Suppressor macrophage treated with lipopolysaccharide for 4 hours (primary cell): Measurements from ENCODE around the gene KCNC3.
"Not testable (repeated sequence)": the region's sequence is repeated elsewhere in the genome, so short reads cannot be mapped to it uniquely, and the experiment has no call there.

Experiments
- DNase-seq: peaks from one replicate; pipeline ENCODE4 v3.0.0-alpha.2; 2020

The KCNC3 gene

GRCh38 chr19:50353487-50353880 lies 24.3 kb upstream of the KCNC3 start:
- not testable (repeated sequence) for DNase-seq

GRCh38 chr19:50352242-50352641 lies 23.1 kb upstream of the KCNC3 start:
- no peak for DNase-seq

- DNase-seq: no peak
Observed at GRCh38 chr19:50349277-50350057, 20.3 kb upstream of the KCNC3 start.

- DNase-seq: peak; percentile 49
Observed at GRCh38 chr19:50347089-50347581, 18.0 kb upstream of the KCNC3 start.

- no peak for DNase-seq
Observed at GRCh38 chr19:50344661-50345318, 15.6 kb upstream of the KCNC3 start.

GRCh38 chr19:50341091-50341564 lies 12.0 kb upstream of the KCNC3 start:
- DNase-seq: peak; percentile 83

GRCh38 chr19:50340331-50340730 lies 11.2 kb upstream of the KCNC3 start:
- no peak for DNase-seq

- DNase-seq: not testable (repeated sequence)
Observed at GRCh38 chr19:50337031-50337430, 7.9 kb upstream of the KCNC3 start.

- DNase-seq: no peak
Observed at GRCh38 chr19:50334741-50335421, 5.7 kb upstream of the KCNC3 start.

- DNase-seq: peak; percentile 91
Observed at GRCh38 chr19:50333737-50334617, 4.8 kb upstream of the KCNC3 start.

GRCh38 chr19:50333235-50333736 lies 4.1 kb upstream of the KCNC3 start:
- DNase-seq: peak; percentile 93

- DNase-seq: peak; percentile 59
Observed at GRCh38 chr19:50332244-50333038, 3.3 kb upstream of the KCNC3 start.

- DNase-seq: no peak
Observed at GRCh38 chr19:50331994-50332243, 2.7 kb upstream of the KCNC3 start.

GRCh38 chr19:50331221-50331993 lies 2.2 kb upstream of the KCNC3 start:
- DNase-seq: no peak

- peak; percentile 87 for DNase-seq
Observed at GRCh38 chr19:50330365-50331078, 1.3 kb upstream of the KCNC3 start.

GRCh38 chr19:50329926-50330294 lies 733 bp upstream of the KCNC3 start:
- DNase-seq: not testable (repeated sequence)

- DNase-seq: no peak
Observed at GRCh38 chr19:50328873-50329145, 368 bp downstream of the KCNC3 start.

- DNase-seq: peak; percentile 76
Observed at GRCh38 chr19:50328224-50328872, 829 bp downstream of the KCNC3 start.

GRCh38 chr19:50327461-50328223 lies 1.5 kb downstream of the KCNC3 start:
- DNase-seq: no peak
